Liver (tissue), 9 donors: Measurements from ENCODE around the gene SGSH. TPM values are rescaled to one million over a fixed set of nuclear protein-coding genes. Genes with fewer than 3 reads are reported as not detected.

Experiments
- DNase-seq: peaks from one replicate; pipeline ENCODE4 v3.0.0-alpha.2; 2017; ENCODE audit warnings: low spot score
- H3K27ac ChIP-seq, 2 donors: one replicate each; pipeline ENCODE4 v1.7.0; 2013; ENCODE audit warnings: inconsistent platforms in 2 of 2, low read length in 2 of 2, control low read depth in 1 of 2, low read depth in 1 of 2, mild to moderate bottlenecking in 1 of 2
- H3K27me3 ChIP-seq, 4 donors: one replicate each; pipeline versions ENCODE4 v1.6.1 to v1.7.0; 2013; ENCODE audit warnings: low read length in 3 of 4, inconsistent platforms in 1 of 4, mild to moderate bottlenecking in 1 of 4, moderate library complexity in 1 of 4; ENCODE audit not compliant: control insufficient read depth in 4 of 4, insufficient read depth in 4 of 4
- H3K36me3 ChIP-seq, 4 donors: one replicate each; pipeline versions ENCODE4 v1.6.1 to v1.7.0; 2013; ENCODE audit warnings: low read length in 3 of 4, mild to moderate bottlenecking in 3 of 4, low read depth in 1 of 4, moderate library complexity in 1 of 4; ENCODE audit not compliant: control insufficient read depth in 4 of 4, insufficient read depth in 3 of 4
- H3K4me1 ChIP-seq, 4 donors: one replicate each; pipeline versions ENCODE4 v1.6.1 to v1.7.0; 2013; ENCODE audit warnings: low read length in 3 of 4, mild to moderate bottlenecking in 3 of 4, moderate library complexity in 1 of 4; ENCODE audit not compliant: control insufficient read depth in 4 of 4, insufficient read depth in 4 of 4
- H3K4me3 ChIP-seq, 3 donors: one replicate each; pipeline versions ENCODE4 v1.6.1 to v1.7.0; 2013; ENCODE audit warnings: low read length in 3 of 3, control low read depth in 1 of 3, low read depth in 1 of 3, mild to moderate bottlenecking in 1 of 3
- H3K9ac ChIP-seq, 2 donors: one replicate each; pipeline ENCODE4 v1.7.0; 2013; ENCODE audit warnings: low read length in 2 of 2, mild to moderate bottlenecking in 2 of 2, moderate library complexity in 2 of 2, control low read depth in 1 of 2, low read depth in 1 of 2
- H3K9me3 ChIP-seq, 4 donors: one replicate each; pipeline versions ENCODE4 v1.6.1 to v1.7.0; 2013; ENCODE audit warnings: low read length in 3 of 4; ENCODE audit not compliant: control insufficient read depth in 4 of 4
- EGR1 ChIP-seq, 2 donors: IDR thresholded peaks; 2 replicates each; pipeline ENCODE4 v1.6.1; 2016 to 2018; ENCODE audit warnings: antibody characterized with exemption in 2 of 2, low read depth in 2 of 2
- FOXA1 ChIP-seq: IDR thresholded peaks from 2 replicates; pipeline ENCODE4 v1.6.1; 2016; ENCODE audit warnings: antibody characterized with exemption
- FOXA2 ChIP-seq: IDR thresholded peaks from 2 replicates; pipeline ENCODE4 v1.6.1; 2016; ENCODE audit warnings: antibody characterized with exemption
- GABPA ChIP-seq, 2 donors: IDR thresholded peaks in 1 of 2; conservative IDR thresholded peaks in 1 of 2; 2 replicates each; pipeline ENCODE4 v1.6.1; 2016; ENCODE audit warnings: antibody characterized with exemption in 2 of 2, mild to moderate bottlenecking in 1 of 2, moderate library complexity in 1 of 2
- HNF4A ChIP-seq, 2 donors: conservative IDR thresholded peaks; 2 replicates each; pipeline ENCODE4 v1.6.1; 2016; ENCODE audit warnings: antibody characterized with exemption in 2 of 2, mild to moderate bottlenecking in 2 of 2
- HNF4G ChIP-seq: IDR thresholded peaks from 2 replicates; pipeline ENCODE4 v1.6.1; 2016; ENCODE audit warnings: antibody characterized with exemption
- JUND ChIP-seq, 2 donors: IDR thresholded peaks; 2 replicates each; pipeline ENCODE4 v1.6.1; 2016; ENCODE audit warnings: antibody characterized with exemption in 2 of 2
- NR2F2 ChIP-seq: IDR thresholded peaks from 2 replicates; pipeline ENCODE4 v1.6.1; 2016; ENCODE audit warnings: antibody characterized with exemption
- RAD21 ChIP-seq, 2 donors: IDR thresholded peaks; 2 replicates each; pipeline ENCODE4 v1.6.1; 2016; ENCODE audit warnings: antibody characterized with exemption in 2 of 2, mild to moderate bottlenecking in 2 of 2
- RXRA ChIP-seq, 2 donors: IDR thresholded peaks; 2 replicates each; pipeline ENCODE4 v1.6.1; 2017 to 2018; ENCODE audit warnings: antibody characterized with exemption in 2 of 2, mild to moderate bottlenecking in 1 of 2
- SP1 ChIP-seq: IDR thresholded peaks from 2 replicates; pipeline ENCODE4 v1.6.1; 2018; ENCODE audit warnings: antibody characterized with exemption, mild to moderate bottlenecking
- TAF1 ChIP-seq: conservative IDR thresholded peaks from 2 replicates; pipeline ENCODE4 v1.6.1; 2016; ENCODE audit warnings: antibody characterized with exemption, mild to moderate bottlenecking
- YY1 ChIP-seq: IDR thresholded peaks from 2 replicates; pipeline ENCODE4 v1.6.1; 2016; ENCODE audit warnings: antibody characterized with exemption, mild to moderate bottlenecking
- WGBS: extraction: QIAGEN DNeasy Blood & Tissue Kit; methylation state at CpG from one replicate; pipeline ENCODE4 v1.1.7; 2013; 5-methylcytosine and 5-hydroxymethylcytosine counted together
- polyA plus RNA-seq, 2 donors: library from polyadenylated mRNA; stranded (reverse) in 1 of 2; unstranded in 1 of 2; fragments of 200-250 nt in 1 of 2; fragments of >200 nt in 1 of 2; fragmentation: Nextera tagmentation in 1 of 2; extraction: Ambion mirVana in 1 of 2; gene quantifications; one replicate each; pipeline versions ENCODE4 v1.2.1 to v1.2.3, GENCODE V29; 2013 to 2015
- total RNA-seq, 2 donors: library from RNA; depleted of rRNA; stranded (reverse); fragments of >200 nt; gene quantifications; one replicate each; pipeline ENCODE4 v1.2.3, GENCODE V29; 2014
- TF ChIP-seq, protein P1 (sequence below): IDR thresholded peaks from 2 replicates; pipeline ENCODE4 v1.6.1; 2016; ENCODE audit warnings: antibody characterized with exemption, mild to moderate bottlenecking
- TF ChIP-seq, protein P2 (sequence below): IDR thresholded peaks from 2 replicates; pipeline ENCODE4 v1.6.1; 2016; ENCODE audit warnings: antibody characterized with exemption
- TF ChIP-seq, protein P3 (sequence below): IDR thresholded peaks from 2 replicates; pipeline ENCODE4 v1.6.1; 2016; ENCODE audit warnings: antibody characterized with exemption
- TF ChIP-seq, protein P4 (sequence below): fragments of 150-350 bp; IDR thresholded peaks from 2 replicates; pipeline ENCODE4 v1.5.1; 2017; ENCODE audit warnings: improper control_type of control experiment, low read depth, low read length; ENCODE audit not compliant: missing input control
- TF ChIP-seq, protein P5 (sequence below): IDR thresholded peaks from 2 replicates; pipeline ENCODE4 v1.6.1; 2016; ENCODE audit warnings: antibody characterized with exemption
- donor health status: healthy.
- donor health status: healthy.
- donor health status: healthy.
- donor health status: healthy.
- donor health status: healthy.

Gene SGSH
- total and polyA plus RNA-seq, 4 donors, result 5.8 to 19.8 (median 12.9) TPM

DNA sequence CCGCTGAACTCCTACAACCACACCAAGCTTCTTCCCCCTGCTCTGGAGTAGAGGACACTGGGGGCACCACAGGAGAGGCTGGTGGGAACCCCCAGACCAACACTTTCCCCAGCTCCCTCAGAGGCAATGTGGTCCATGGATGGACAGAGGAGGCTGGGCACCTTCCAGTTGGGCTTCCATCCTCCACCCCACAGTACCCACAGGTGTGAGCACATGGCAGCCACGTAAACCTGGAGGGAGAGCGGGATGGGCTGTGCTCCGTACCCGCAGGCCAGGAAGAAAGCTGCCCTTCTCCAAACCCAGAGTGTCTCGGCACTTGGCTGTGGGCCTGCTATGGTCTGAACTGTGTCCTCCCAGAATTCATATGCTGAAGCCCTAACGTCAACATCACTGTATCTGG lies 1.7 kb downstream of the SGSH start:
- no peak for DNase-seq
- peaks cover 0 to 21% (median 9%) of the 10 kb centered on the region in 4 donors for H3K4me1 ChIP-seq
- no peak overlapping the region for H3K9ac ChIP-seq
- TF ChIP-seq TAF1, result no peak
- TF ChIP-seq RAD21 (IDR thresholded peaks at IDR 0.05), result no peak
- H3K27me3 ChIP-seq, result no peaks in the 10 kb centered on the region
- H3K36me3 ChIP-seq, result peaks cover 0 to 13% (median 3%) of the 10 kb centered on the region in 4 donors
- H3K9me3 ChIP-seq, result no peaks in the 10 kb centered on the region
- H3K27ac ChIP-seq, result no peak overlapping the region
- H3K4me3 ChIP-seq, result no peak overlapping the region
- 95% methylated on average over 7 of the region's 7 CpGs for WGBS

DNA sequence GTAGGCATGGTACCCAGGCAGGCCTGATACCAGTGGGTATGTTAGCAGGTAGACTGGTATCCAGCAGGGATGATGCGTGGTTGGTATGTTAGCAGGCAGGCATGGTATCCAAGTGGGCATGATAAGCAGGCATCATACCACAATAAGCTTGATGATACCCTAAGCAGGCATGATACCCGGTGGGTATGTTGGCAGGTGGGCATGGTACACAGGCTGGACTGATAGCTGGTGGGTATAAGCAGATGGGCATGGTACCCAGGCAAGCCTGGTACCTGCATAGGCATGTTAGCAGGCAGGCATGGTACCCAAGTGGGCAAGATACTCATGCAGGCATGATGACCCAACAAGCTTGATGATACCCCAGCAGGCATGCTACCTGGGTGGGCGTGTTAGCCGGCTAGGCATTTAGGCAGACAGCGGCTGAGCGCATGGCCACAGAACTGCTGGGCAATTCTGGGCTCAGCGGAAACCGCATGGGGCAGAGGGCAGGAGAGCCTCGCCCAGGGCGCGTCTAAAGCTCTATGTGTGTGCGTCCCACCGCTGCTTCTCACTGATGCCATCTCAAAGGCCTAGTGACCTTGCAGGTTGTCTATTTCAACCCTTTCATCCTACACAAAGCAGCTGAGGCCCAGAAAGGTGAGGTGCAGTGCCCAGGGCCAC lies 2.3 kb downstream of the SGSH start:
- Histone ChIP-seq H3K27me3 (no peaks in the 10 kb centered on the region), H3K36me3 (peaks cover 0 to 13% (median 3%) of the 10 kb centered on the region in 4 donors), H3K27ac (no peak overlapping the region), H3K4me3 (no peak overlapping the region), H3K9me3 (no peaks in the 10 kb centered on the region), H3K9ac (no peak overlapping the region), H3K4me1 (peaks cover 0 to 21% (median 9%) of the 10 kb centered on the region in 4 donors)
- 98% methylated on average over 13 of the region's 13 CpGs for WGBS
- no peak for TF ChIP-seq YY1
- TF ChIP-seq HNF4A (conservative IDR thresholded peaks at IDR 0.05), result no peak
- no peak for TF ChIP-seq SP1
- TF ChIP-seq EGR1 (IDR thresholded peaks at IDR 0.05; ENCODE audit: low read depth in 2 of 2), result no peak
- TF ChIP-seq GABPA (IDR thresholded peaks at IDR 0.05 in 1 of 2, conservative IDR thresholded peaks at IDR 0.05 in 1 of 2), result no peak
- TF ChIP-seq TAF1, result no peak
- no peak for TF ChIP-seq HNF4G
- TF ChIP-seq, protein P1, sequence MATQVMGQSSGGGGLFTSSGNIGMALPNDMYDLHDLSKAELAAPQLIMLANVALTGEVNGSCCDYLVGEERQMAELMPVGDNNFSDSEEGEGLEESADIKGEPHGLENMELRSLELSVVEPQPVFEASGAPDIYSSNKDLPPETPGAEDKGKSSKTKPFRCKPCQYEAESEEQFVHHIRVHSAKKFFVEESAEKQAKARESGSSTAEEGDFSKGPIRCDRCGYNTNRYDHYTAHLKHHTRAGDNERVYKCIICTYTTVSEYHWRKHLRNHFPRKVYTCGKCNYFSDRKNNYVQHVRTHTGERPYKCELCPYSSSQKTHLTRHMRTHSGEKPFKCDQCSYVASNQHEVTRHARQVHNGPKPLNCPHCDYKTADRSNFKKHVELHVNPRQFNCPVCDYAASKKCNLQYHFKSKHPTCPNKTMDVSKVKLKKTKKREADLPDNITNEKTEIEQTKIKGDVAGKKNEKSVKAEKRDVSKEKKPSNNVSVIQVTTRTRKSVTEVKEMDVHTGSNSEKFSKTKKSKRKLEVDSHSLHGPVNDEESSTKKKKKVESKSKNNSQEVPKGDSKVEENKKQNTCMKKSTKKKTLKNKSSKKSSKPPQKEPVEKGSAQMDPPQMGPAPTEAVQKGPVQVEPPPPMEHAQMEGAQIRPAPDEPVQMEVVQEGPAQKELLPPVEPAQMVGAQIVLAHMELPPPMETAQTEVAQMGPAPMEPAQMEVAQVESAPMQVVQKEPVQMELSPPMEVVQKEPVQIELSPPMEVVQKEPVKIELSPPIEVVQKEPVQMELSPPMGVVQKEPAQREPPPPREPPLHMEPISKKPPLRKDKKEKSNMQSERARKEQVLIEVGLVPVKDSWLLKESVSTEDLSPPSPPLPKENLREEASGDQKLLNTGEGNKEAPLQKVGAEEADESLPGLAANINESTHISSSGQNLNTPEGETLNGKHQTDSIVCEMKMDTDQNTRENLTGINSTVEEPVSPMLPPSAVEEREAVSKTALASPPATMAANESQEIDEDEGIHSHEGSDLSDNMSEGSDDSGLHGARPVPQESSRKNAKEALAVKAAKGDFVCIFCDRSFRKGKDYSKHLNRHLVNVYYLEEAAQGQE, result no peak
- no peak for TF ChIP-seq RAD21 (IDR thresholded peaks at IDR 0.05)
- TF ChIP-seq, protein P2, sequence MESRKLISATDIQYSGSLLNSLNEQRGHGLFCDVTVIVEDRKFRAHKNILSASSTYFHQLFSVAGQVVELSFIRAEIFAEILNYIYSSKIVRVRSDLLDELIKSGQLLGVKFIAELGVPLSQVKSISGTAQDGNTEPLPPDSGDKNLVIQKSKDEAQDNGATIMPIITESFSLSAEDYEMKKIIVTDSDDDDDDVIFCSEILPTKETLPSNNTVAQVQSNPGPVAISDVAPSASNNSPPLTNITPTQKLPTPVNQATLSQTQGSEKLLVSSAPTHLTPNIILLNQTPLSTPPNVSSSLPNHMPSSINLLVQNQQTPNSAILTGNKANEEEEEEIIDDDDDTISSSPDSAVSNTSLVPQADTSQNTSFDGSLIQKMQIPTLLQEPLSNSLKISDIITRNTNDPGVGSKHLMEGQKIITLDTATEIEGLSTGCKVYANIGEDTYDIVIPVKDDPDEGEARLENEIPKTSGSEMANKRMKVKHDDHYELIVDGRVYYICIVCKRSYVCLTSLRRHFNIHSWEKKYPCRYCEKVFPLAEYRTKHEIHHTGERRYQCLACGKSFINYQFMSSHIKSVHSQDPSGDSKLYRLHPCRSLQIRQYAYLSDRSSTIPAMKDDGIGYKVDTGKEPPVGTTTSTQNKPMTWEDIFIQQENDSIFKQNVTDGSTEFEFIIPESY, result no peak
- TF ChIP-seq FOXA2, result no peak
- no peak for TF ChIP-seq FOXA1
- TF ChIP-seq RXRA (IDR thresholded peaks at IDR 0.05), result no peak
- TF ChIP-seq, protein P3, sequence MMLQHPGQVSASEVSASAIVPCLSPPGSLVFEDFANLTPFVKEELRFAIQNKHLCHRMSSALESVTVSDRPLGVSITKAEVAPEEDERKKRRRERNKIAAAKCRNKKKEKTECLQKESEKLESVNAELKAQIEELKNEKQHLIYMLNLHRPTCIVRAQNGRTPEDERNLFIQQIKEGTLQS, result no peak
- TF ChIP-seq, protein P4, sequence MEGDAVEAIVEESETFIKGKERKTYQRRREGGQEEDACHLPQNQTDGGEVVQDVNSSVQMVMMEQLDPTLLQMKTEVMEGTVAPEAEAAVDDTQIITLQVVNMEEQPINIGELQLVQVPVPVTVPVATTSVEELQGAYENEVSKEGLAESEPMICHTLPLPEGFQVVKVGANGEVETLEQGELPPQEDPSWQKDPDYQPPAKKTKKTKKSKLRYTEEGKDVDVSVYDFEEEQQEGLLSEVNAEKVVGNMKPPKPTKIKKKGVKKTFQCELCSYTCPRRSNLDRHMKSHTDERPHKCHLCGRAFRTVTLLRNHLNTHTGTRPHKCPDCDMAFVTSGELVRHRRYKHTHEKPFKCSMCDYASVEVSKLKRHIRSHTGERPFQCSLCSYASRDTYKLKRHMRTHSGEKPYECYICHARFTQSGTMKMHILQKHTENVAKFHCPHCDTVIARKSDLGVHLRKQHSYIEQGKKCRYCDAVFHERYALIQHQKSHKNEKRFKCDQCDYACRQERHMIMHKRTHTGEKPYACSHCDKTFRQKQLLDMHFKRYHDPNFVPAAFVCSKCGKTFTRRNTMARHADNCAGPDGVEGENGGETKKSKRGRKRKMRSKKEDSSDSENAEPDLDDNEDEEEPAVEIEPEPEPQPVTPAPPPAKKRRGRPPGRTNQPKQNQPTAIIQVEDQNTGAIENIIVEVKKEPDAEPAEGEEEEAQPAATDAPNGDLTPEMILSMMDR, result no peak
- no peak for TF ChIP-seq JUND (IDR thresholded peaks at IDR 0.05)
- TF ChIP-seq, protein P5, sequence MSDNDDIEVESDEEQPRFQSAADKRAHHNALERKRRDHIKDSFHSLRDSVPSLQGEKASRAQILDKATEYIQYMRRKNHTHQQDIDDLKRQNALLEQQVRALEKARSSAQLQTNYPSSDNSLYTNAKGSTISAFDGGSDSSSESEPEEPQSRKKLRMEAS, result no peak
- no peak for TF ChIP-seq NR2F2
- no peak for DNase-seq
